IMR-90 (cell line): Measurements from ENCODE around the gene USP47. TPM values are rescaled to one million over a fixed set of nuclear protein-coding genes. Genes with fewer than 3 reads are reported as not detected.
A peak's percentile ranks its signal among the peaks of the same experiment; 100 is the strongest.

Source experiments
- ATAC-seq: fragments of 200-7000 bp; cut with Tn5 transposase; 2 replicates; pipeline ENCODE4 v1.9.1; 2020; ENCODE audit warnings: low read depth, mild to moderate bottlenecking, moderate library complexity
- BruUV-seq: library from RNA; stranded (reverse); fragments of 400-500 nt; replicated peaks from 2 replicates; lab custom pipeline; 2021; lab: Mats Ljungman, UMichigan
- CTCF ChIA-PET: fragments of 300-600 bp; formaldehyde crosslinking; extraction: SDS; loops from one replicate; lab custom pipeline; 2021; ENCODE audit warnings: antibody characterized with exemption; lab: Yijun Ruan, JAX
- POLR2A ChIA-PET: fragments of 300-600 bp; sonication (Branson Sonifier 250); formaldehyde crosslinking; loops from one replicate; lab custom pipeline; 2022; ENCODE audit warnings: antibody characterized with exemption; ENCODE audit not compliant: unreplicated experiment; lab: Charles Lee
- DNase-seq: peaks from one replicate; pipeline ENCODE4 v3.0.0; 2013
- H2AFZ ChIP-seq: replicated peaks from 2 replicates; pipeline ENCODE3; 2013; ENCODE audit warnings: low read length, mild to moderate bottlenecking; ENCODE audit not compliant: poor library complexity
- H2AK5ac ChIP-seq: 2 replicates; pipeline ENCODE4 v1.6.1; 2013; ENCODE audit warnings: low read depth, low read length, inconsistent platforms
- H2AK9ac ChIP-seq: replicated peaks from 2 replicates; pipeline ENCODE3; 2013; ENCODE audit warnings: mild to moderate bottlenecking, low read depth, low read length, moderate library complexity; ENCODE audit not compliant: poor library complexity
- H2BK120ac ChIP-seq: 2 replicates; pipeline ENCODE4 v1.6.1; 2013; ENCODE audit warnings: low read depth, low read length, inconsistent platforms
- H2BK15ac ChIP-seq: 3 replicates; pipeline ENCODE4 v1.6.1; 2013; ENCODE audit warnings: low read depth, low read length, inconsistent platforms
- H2BK20ac ChIP-seq: 2 replicates; pipeline ENCODE4 v1.6.1; 2013; ENCODE audit warnings: low read depth, mild to moderate bottlenecking, inconsistent platforms, low read length, moderate library complexity
- H2BK5ac ChIP-seq: 2 replicates; pipeline ENCODE4 v1.6.1; 2013; ENCODE audit warnings: mild to moderate bottlenecking, low read depth, low read length, inconsistent platforms; ENCODE audit not compliant: poor library complexity, severe bottlenecking
- H3K14ac ChIP-seq: replicated peaks from 2 replicates; pipeline ENCODE4 v1.6.1; 2013; ENCODE audit warnings: low read depth, low read length, inconsistent platforms
- H3K18ac ChIP-seq: 2 replicates; pipeline ENCODE4 v1.6.1; 2013; ENCODE audit warnings: low read depth, low read length, control low read depth
- H3K23ac ChIP-seq: 2 replicates; pipeline ENCODE4 v1.6.1; 2013; ENCODE audit warnings: low read depth, low read length, inconsistent platforms
- H3K27ac ChIP-seq: 2 replicates; pipeline ENCODE4 v1.5.1; 2013; ENCODE audit warnings: mild to moderate bottlenecking, control low read depth, low read length; ENCODE audit not compliant: insufficient read depth
- H3K27me3 ChIP-seq: 2 replicates; pipeline ENCODE4 v1.6.1; 2013; ENCODE audit warnings: low read length; ENCODE audit not compliant: control insufficient read depth, insufficient read depth
- H3K36me3 ChIP-seq: 2 replicates; pipeline ENCODE4 v1.6.1; 2013; ENCODE audit warnings: low read length, mixed read lengths; ENCODE audit not compliant: control insufficient read depth, insufficient read depth
- H3K4ac ChIP-seq: 2 replicates; pipeline ENCODE4 v1.6.1; 2013; ENCODE audit warnings: low read depth, low read length, inconsistent platforms
- H3K4me1 ChIP-seq: 2 replicates; pipeline ENCODE4 v1.6.1; 2013; ENCODE audit warnings: low read length, mixed read lengths; ENCODE audit not compliant: control insufficient read depth, insufficient read depth
- H3K4me2 ChIP-seq: 2 replicates; pipeline ENCODE4 v1.6.1; 2013; ENCODE audit warnings: low read depth, mild to moderate bottlenecking, control low read depth, low read length, moderate library complexity
- H3K4me3 ChIP-seq: 2 replicates; pipeline ENCODE4 v1.5.1; 2013; ENCODE audit warnings: low read depth, mild to moderate bottlenecking, control low read depth, low read length, moderate library complexity; ENCODE audit not compliant: insufficient read depth
- H3K56ac ChIP-seq: 2 replicates; pipeline ENCODE4 v1.6.1; 2013; ENCODE audit warnings: low read length, inconsistent platforms; ENCODE audit not compliant: insufficient read depth; ENCODE audit errors: extremely low read depth
- H3K79me1 ChIP-seq, 2 experiments: 2 replicates each; pipeline ENCODE4 v1.6.1; 2013; ENCODE audit warnings: low read length in 2 of 2, inconsistent platforms in 1 of 2, low read depth in 1 of 2
- H3K9ac ChIP-seq: 2 replicates; pipeline ENCODE4 v1.6.1; 2013; ENCODE audit warnings: low read depth, low read length, control low read depth
- H3K9me1 ChIP-seq: 2 replicates; pipeline ENCODE4 v1.6.1; 2013; ENCODE audit warnings: low read length, inconsistent platforms; ENCODE audit not compliant: insufficient read depth
- H3K9me3 ChIP-seq: 2 replicates; pipeline ENCODE4 v1.6.1; 2013; ENCODE audit warnings: low read length; ENCODE audit not compliant: control insufficient read depth, insufficient read depth
- H4K20me1 ChIP-seq: 2 replicates; pipeline ENCODE4 v1.6.1; 2013; ENCODE audit warnings: low read length, inconsistent platforms; ENCODE audit not compliant: insufficient read depth
- H4K5ac ChIP-seq: 2 replicates; pipeline ENCODE4 v1.6.1; 2013; ENCODE audit warnings: mild to moderate bottlenecking, low read depth, low read length, control low read depth
- H4K8ac ChIP-seq, 2 experiments: 2 replicates each; pipeline ENCODE4 v1.6.1; 2013; ENCODE audit warnings: low read depth in 2 of 2, low read length in 2 of 2, control low read depth in 1 of 2, inconsistent platforms in 1 of 2
- H4K91ac ChIP-seq: 2 replicates; pipeline ENCODE4 v1.6.1; 2013; ENCODE audit warnings: low read depth, low read length, inconsistent platforms; ENCODE audit not compliant: insufficient read depth
- CEBPB ChIP-seq: IDR thresholded peaks from 2 replicates; pipeline ENCODE4 v1.6.1; 2012; ENCODE audit warnings: low read depth, low read length, improper control_type of control experiment
- CHD1 ChIP-seq: IDR thresholded peaks from 2 replicates; pipeline ENCODE4 v1.6.1; 2012; ENCODE audit warnings: low read depth, low read length, improper control_type of control experiment
- FOS ChIP-seq: fragments of 150-350 bp; IDR thresholded peaks from 2 replicates; pipeline ENCODE4 v1.6.1; 2016; ENCODE audit warnings: low read depth, low read length
- MAFK ChIP-seq: IDR thresholded peaks from 2 replicates; pipeline ENCODE4 v1.6.1; 2012; ENCODE audit warnings: low read depth, low read length, improper control_type of control experiment
- POLR2A ChIP-seq: IDR thresholded peaks from 2 replicates; pipeline ENCODE4 v1.6.1; 2012; ENCODE audit warnings: mild to moderate bottlenecking, low read depth, low read length
- SMC3 ChIP-seq: fragments of 150-350 bp; IDR thresholded peaks from 2 replicates; pipeline ENCODE4 v1.6.1; 2016; ENCODE audit warnings: low read depth, mild to moderate bottlenecking, antibody characterized with exemption, low read length, moderate library complexity
- USF2 ChIP-seq: fragments of 150-350 bp; IDR thresholded peaks from 2 replicates; pipeline ENCODE4 v1.6.1; 2017; ENCODE audit warnings: mild to moderate bottlenecking, antibody characterized with exemption, low read length, low read depth
- WGBS, 2 experiments: methylation state at CpG; one replicate each; pipeline versions ENCODE4 v1.1.5 to v1.1.7; 2013; ENCODE audit warnings: missing lambda C conversion rate in 2 of 2; ENCODE audit not compliant: insufficient read length in 1 of 2; ENCODE audit errors: extremely low coverage in 2 of 2; 5-methylcytosine and 5-hydroxymethylcytosine counted together
- dilution Hi-C: fragments of 300-500 bp; cut with HindIII; formaldehyde crosslinking; loops from one replicate; pipeline ENCODE4 v1.14.3; 2018; ENCODE audit warnings: low sequenced_read_pairs; ENCODE audit not compliant: unreplicated experiment
- in situ Hi-C: fragments of 300-500 bp; cut with MboI; formaldehyde crosslinking; loops from 3 replicates; pipeline ENCODE4 v1.14.3; 2019; ENCODE audit warnings: low sequenced_read_pairs, inconsistent platforms, mixed read lengths
- intact Hi-C: fragments of 100-400 bp; cut with micrococcal nuclease; formaldehyde crosslinking; loops from 2 replicates; pipeline ENCODE4 v1.10.0; 2022
- polyA plus RNA-seq, 3 experiments: library from polyadenylated mRNA; depleted of rRNA; stranded (reverse); fragments of >200 nt; gene quantifications; 2 replicates each; pipeline ENCODE4 v1.2.3, GENCODE V29; 2012; ENCODE audit warnings: low replicate concordance in 1 of 3
- total RNA-seq: library from RNA; depleted of rRNA; stranded (reverse); fragments of >200 nt; gene quantifications from 2 replicates; pipeline ENCODE4 v1.2.3, GENCODE V29; 2012

Gene USP47
- total and polyA plus RNA-seq, 2 of the 4 experiments (the other 2 are of a cell fraction) = 15.0 to 110 TPM

- Histone ChIP-seq H2BK120ac (no peak overlapping the region; the same call in 1 of the 2 replicates), H3K18ac (no peak overlapping the region), H2AK5ac (peak overlapping the region; percentile 23; the same call in 1 of the 2 replicates), H2BK5ac (no peak overlapping the region), H4K20me1 (0 out of 2 replicates have a peak, but pooled peaks cover 9% of the 10 kb centered on the region), H3K79me1 (peaks cover 42 to 84% of the 10 kb centered on the region in 2 experiments), H2BK15ac (no peak overlapping the region), H4K5ac (no peak overlapping the region), H2AFZ (no peak overlapping the region), H3K9me3 (no peaks in the 10 kb centered on the region), H3K14ac (no peak overlapping the region), H3K4me1 (peaks cover 15% of the 10 kb centered on the region), H3K23ac (no peak overlapping the region), H3K56ac (no peak overlapping the region), H2AK9ac (no peak overlapping the region), H4K91ac (peak overlapping the region; percentile 35; the same call in 1 of the 2 replicates), H3K36me3 (peaks cover 49% of the 10 kb centered on the region), H3K4ac (peak overlapping the region; percentile 58), H3K9ac (no peak overlapping the region), H3K27ac (no peak overlapping the region), H3K27me3 (no peaks in the 10 kb centered on the region), H3K4me3 (no peak overlapping the region), H2BK20ac (no peak overlapping the region), H3K9me1 (peaks cover 28% of the 10 kb centered on the region), H3K4me2 (no peak overlapping the region), H4K8ac (no peak overlapping the region)
- 100% methylated on average over 1 of the region's 11 CpGs; no CpG with 5 or more reads in 1 of the 2 experiments for WGBS, 2 experiments
- BruUV-seq = no TSS peak
- intact Hi-C loops = no loop called here
- in situ Hi-C loops = no loop called here
- ATAC-seq = no peak
- CTCF ChIA-PET = no interaction called here
- TF ChIP-seq CEBPB = no peak
- no peak for TF ChIP-seq FOS
- no peak for TF ChIP-seq MAFK
- TF ChIP-seq SMC3 = no peak
- no peak for TF ChIP-seq CHD1
- no peak for TF ChIP-seq POLR2A
- TF ChIP-seq USF2 = no peak
- dilution Hi-C loops = no loop called here
- POLR2A ChIA-PET = no interaction called here
- peak; percentile 44 for DNase-seq
These were observed 126.9 kb downstream of the USP47 start for GRCh38 chr11:11968511-11969280.
